Nephron progenitor cell (in vitro differentiated cells): Measurements from ENCODE around the gene ZSWIM3.

Experiments
- DNase-seq: peaks from one replicate; pipeline ENCODE4 v3.0.0; 2021
- H3K27ac Mint-ChIP-seq: 2 replicates; pipeline ENCODE4 v1.8.0; 2021; ENCODE audit warnings: mild to moderate bottlenecking, moderate library complexity, mixed read lengths
- H3K27me3 Mint-ChIP-seq: 2 replicates; pipeline ENCODE4 v1.8.0; 2021; ENCODE audit warnings: mild to moderate bottlenecking, low read depth, mixed read lengths; ENCODE audit not compliant: poor library complexity
- H3K36me3 Mint-ChIP-seq: 2 replicates; pipeline ENCODE4 v1.8.0; 2021; ENCODE audit warnings: low read depth, mixed read lengths
- H3K4me1 Mint-ChIP-seq: 2 replicates; pipeline ENCODE4 v1.8.0; 2021; ENCODE audit warnings: mixed read lengths
- H3K4me3 Mint-ChIP-seq: 2 replicates; pipeline ENCODE4 v1.8.0; 2021; ENCODE audit warnings: mild to moderate bottlenecking, moderate library complexity, mixed read lengths
- H3K9me3 Mint-ChIP-seq: 2 replicates; pipeline ENCODE4 v1.8.0; 2021; ENCODE audit warnings: mild to moderate bottlenecking, moderate library complexity, mixed read lengths
- TF ChIP-seq, protein P1 (sequence below): fragments of 200-600 bp; sonication (generic); IDR thresholded peaks from 2 replicates; pipeline ENCODE4 v1.5.0; 2021; ENCODE audit warnings: antibody characterized with exemption

Gene ZSWIM3

DNA sequence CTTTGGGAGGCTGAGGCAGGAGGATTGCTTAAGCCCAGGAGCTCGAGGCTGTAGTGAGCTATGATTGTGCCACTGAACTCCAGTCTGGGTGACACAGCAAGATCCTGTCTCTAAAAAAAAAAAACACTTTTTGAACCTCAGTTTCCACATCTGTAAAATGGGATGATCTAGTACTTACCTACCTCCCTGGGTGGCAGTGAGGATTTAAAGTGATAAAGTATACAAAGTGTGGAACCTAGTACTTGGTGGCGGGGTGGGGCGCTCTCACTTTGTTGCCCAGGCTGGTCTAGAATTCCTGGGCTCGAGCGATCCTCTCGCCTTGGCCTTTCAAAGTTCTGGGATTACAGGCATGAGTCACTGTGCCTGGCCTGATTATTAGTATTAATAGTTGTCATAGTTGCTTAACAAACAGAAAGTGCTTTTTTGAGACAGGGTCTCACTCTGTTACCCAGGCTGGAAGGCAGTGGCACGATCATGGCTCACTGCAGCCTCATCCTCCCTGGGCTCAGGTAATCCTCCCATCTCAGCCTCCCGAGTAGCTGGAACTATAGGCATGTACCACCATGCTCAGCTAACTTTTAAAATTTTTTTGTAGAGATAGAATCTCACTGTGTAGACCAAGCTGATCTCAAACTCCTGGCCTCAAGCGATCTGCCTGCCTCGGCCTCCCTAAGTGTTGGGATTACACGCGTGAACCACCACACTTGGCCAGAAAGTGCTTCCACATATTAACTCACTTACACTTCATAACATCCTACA is 61.5 kb downstream of the ZSWIM3 start:
- TF ChIP-seq, protein P1, sequence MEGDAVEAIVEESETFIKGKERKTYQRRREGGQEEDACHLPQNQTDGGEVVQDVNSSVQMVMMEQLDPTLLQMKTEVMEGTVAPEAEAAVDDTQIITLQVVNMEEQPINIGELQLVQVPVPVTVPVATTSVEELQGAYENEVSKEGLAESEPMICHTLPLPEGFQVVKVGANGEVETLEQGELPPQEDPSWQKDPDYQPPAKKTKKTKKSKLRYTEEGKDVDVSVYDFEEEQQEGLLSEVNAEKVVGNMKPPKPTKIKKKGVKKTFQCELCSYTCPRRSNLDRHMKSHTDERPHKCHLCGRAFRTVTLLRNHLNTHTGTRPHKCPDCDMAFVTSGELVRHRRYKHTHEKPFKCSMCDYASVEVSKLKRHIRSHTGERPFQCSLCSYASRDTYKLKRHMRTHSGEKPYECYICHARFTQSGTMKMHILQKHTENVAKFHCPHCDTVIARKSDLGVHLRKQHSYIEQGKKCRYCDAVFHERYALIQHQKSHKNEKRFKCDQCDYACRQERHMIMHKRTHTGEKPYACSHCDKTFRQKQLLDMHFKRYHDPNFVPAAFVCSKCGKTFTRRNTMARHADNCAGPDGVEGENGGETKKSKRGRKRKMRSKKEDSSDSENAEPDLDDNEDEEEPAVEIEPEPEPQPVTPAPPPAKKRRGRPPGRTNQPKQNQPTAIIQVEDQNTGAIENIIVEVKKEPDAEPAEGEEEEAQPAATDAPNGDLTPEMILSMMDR, result no peak
- no peak for DNase-seq
- H3K27ac Mint-ChIP-seq, result no peak overlapping the region
- H3K9me3 Mint-ChIP-seq, result no peaks in the 10 kb centered on the region
- no peaks in the 10 kb centered on the region for H3K36me3 Mint-ChIP-seq
- H3K4me1 Mint-ChIP-seq, result peaks cover 54% of the 10 kb centered on the region
- H3K4me3 Mint-ChIP-seq, result no peak overlapping the region
- peaks cover 13% of the 10 kb centered on the region for H3K27me3 Mint-ChIP-seq

GRCh38 chr20:45919542-45920399 is 62.4 kb downstream of the ZSWIM3 start:
- TF ChIP-seq, protein P1, result no peak
- Mint-ChIP-seq H3K27me3 (peaks cover 9% of the 10 kb centered on the region), H3K9me3 (no peaks in the 10 kb centered on the region), H3K27ac (no peak overlapping the region), H3K36me3 (no peaks in the 10 kb centered on the region), H3K4me3 (no peak overlapping the region), H3K4me1 (peaks cover 52% of the 10 kb centered on the region)
- DNase-seq, result no peak

DNA sequence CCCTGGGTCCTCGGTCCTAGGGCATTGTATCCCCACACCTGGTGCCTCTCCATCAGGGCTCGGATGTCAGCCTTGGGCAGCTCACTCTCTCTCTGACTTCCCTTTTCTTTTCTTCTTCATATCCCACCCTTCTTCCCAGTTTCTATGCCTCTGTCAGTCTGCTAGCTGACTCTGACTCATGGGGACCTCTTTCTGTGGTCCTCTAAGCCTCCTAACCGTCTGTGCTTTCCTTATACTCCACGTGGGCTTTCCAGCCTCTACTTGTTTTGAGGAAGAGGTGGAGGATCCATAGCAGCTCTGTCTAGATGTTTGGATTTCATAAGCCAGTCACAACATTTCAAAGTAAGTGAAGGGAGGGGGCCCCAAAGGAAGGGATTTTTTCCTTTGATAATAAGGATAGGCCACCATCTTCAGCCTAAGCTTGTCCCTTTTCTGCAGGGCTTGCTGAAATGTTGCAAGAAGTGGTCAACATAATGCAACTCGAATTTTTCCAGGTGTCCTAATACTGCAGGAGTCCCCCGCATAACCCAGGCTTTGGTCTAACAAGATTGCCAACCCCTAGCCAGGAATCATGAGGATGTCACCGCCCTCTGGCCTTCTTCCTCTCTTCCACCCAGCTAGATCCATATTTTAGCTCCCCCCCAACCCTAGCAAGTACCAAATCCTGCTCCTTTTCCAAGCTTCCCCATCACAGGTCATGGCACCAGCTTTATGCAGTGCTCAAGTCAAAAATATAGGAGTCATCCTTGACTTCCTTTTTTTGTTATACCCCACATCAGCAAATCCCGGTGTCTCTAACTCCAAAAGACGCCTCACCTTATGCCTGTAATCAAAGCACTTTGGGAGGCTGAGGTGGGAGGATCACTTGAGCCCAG is 63.3 kb downstream of the ZSWIM3 start:
- no peak overlapping the region for H3K4me3 Mint-ChIP-seq
- no peak overlapping the region for H3K27ac Mint-ChIP-seq
- DNase-seq, result no peak
- H3K9me3 Mint-ChIP-seq, result no peaks in the 10 kb centered on the region
- peaks cover 60% of the 10 kb centered on the region for H3K4me1 Mint-ChIP-seq
- peaks cover 9% of the 10 kb centered on the region for H3K27me3 Mint-ChIP-seq
- TF ChIP-seq, protein P1, result no peak
- H3K36me3 Mint-ChIP-seq, result no peaks in the 10 kb centered on the region

GRCh38 chr20:45921337-45922189 is 64.1 kb downstream of the ZSWIM3 start:
- Mint-ChIP-seq H3K4me3 (peak overlapping the region; percentile 1), H3K4me1 (peaks cover 66% of the 10 kb centered on the region), H3K9me3 (no peaks in the 10 kb centered on the region)

More at GRCh38 chr20:45921337-45922189, 64.1 kb downstream of the ZSWIM3 start:
- H3K27ac Mint-ChIP-seq, result peak overlapping the region; percentile 5
- H3K27me3 Mint-ChIP-seq, result peaks cover 9% of the 10 kb centered on the region
- TF ChIP-seq, protein P1, result no peak
- H3K36me3 Mint-ChIP-seq, result no peaks in the 10 kb centered on the region
- DNase-seq, result no peak
